GM21786 (cell line): Measurements from ENCODE around the gene AGRN.
"Not testable (repeated sequence)": the region's sequence is repeated elsewhere in the genome, so short reads cannot be mapped to it uniquely, and the experiment has no call there.

Experiments used
- ATAC-seq: cut with Tn5 transposase; IDR thresholded peaks from one replicate; pipeline ENCODE4 v1.9.1; 2021; ENCODE audit not compliant: unreplicated experiment

AGRN gene

DNA sequence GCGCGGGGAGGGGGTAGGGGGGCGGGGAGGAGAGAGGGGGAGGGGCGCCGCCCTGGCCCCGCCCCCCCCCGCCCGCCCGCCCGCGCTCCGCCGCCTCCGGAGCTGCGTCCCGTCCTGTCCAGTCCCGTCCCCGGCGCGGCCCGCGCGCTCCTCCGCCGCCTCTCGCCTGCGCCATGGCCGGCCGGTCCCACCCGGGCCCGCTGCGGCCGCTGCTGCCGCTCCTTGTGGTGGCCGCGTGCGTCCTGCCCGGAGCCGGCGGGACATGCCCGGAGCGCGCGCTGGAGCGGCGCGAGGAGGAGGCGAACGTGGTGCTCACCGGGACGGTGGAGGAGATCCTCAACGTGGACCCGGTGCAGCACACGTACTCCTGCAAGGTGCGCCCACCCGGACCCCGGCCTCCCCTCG, at the start of gene AGRN:
Gene AGRN, plus strand, starts transcription at position 121 of the 405 bp plus-strand sequence. Its CDS starts 53 bp downstream, at position 174.
- ATAC-seq = peak; percentile 21

DNA sequence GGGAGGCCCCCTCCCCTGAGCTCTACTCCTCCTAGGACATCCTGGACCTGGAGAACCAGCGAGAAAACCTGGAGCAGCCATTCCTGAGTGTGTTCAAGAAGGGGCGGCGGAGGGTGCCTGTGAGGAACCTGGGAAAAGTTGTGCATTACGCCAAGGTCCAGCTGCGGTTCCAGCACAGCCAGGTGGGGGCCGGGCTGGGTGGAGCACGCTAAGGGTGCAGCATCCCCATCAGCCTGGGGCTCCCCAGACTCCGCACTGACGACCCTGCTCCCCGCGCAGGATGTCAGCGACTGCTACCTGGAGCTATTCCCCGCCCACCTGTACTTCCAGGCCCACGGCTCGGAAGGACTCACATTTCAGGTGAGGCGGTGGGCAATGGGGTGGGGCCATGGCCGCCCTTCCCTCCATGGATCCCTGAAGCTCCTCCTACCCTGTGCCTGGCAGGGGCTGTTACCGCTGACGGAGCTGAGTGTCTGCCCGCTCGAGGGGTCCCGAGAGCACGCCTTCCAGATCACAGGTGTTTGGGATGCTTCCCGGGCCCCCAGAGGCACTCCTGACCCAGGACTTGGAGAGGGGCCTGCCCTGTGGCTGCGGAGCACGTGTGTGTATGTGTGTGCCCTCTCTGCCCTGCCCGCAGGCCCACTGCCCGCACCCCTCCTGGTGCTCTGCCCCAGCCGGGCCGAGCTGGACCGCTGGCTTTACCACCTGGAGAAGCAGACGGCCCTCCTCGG, 49.5 kb upstream of the AGRN start:
- no peak for ATAC-seq

DNA sequence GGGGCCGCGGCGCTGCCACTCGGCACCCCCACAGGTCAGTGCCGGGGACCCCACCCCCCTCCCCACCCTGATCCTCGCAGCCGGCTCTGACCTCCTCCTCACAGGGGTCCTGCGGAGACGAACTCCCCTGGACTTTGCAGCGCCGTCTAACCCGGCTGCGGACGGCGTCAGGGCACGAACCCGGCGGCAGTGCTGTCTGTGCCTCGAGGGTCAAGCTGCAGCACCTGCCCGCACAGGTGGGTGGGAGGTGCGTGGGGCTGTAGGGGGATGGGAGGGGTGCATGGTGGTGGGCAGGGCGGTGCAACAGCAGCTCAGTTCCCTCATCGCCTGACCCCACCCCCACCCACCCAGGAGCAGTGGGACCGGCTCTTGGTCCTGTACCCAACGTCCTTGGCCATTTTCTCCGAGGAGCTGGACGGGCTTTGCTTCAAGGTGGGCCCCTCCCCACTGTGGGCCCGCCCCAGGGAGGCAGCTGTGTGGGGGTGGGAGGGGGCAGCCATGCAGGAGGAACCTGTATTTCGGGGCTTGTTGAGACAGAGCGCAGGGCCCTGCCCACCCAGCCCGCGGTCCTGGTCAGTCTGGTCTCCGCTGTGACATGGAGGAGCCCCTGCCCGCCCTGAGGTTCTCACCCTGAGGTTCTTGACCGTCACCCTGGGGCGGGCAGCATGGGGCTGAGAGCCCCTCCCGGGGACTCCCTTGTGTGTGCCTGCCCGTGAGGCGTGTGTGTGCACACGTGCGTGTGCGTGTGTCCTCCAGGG, 48.8 kb upstream of the AGRN start:
- no peak for ATAC-seq

DNA sequence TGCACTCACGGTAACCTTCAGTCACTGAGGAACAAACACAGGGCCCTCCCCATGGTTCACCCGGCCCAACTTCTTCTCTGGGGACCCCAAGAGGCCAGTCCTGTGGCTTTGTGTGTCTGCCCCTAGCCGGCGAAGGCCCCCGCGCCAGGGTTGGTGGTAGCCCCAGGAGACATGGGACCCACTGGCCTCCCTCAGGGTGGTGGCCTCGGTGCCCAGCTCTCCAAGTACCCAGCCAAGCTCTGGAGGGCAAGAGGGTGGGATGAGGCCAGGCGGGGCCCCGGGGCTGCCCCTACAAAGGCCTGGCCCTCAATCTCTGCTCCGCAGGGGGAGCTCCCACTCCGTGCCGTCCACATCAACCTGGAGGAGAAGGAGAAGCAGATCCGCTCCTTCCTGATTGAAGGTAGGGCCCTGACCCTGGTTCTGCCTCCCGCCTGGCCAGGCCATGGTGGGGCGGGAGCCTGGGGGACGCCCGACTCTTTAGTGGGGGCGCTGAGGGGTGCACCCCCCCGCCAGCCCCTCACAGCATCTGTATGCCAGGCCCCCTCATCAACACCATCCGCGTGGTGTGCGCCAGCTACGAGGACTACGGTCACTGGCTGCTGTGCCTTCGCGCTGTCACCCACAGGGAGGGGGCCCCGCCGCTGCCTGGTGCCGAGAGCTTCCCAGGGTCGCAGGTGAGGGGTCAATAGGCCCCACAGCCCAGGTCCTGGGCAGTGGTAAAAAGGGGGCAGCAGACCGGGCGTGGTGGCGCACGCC, 48.0 kb upstream of the AGRN start:
- ATAC-seq = no peak

DNA sequence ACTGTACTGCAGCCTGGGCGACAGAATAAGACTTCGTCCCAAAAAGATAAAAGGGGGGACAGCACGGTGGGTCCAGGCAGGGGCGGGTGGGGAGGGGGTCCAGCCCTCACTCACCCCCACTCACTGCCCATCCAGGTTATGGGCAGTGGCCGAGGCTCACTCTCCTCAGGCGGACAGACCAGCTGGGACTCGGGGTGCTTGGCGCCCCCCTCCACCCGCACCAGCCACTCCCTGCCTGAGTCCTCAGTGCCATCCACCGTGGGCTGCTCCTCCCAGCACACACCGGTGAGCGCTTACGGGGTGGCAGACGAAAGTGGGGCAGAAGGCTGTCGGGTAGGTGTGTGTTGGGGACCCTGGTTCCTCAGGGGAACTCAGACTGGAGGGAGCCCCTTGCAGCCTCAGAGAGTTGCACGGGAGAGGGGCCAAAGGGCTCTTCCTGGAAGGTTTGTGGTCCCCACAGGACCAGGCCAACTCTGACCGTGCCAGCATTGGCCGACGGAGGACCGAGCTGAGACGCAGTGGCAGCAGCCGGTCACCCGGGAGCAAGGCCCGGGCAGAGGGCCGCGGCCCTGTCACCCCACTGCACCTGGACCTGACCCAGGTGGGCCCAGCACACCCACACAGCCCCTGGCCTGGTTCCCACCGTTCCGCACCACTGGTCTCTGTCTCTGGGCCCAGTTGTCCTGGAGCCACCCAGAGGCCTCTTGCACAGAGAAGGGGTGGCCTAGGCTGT, 47.0 kb upstream of the AGRN start:
- ATAC-seq = no peak

DNA sequence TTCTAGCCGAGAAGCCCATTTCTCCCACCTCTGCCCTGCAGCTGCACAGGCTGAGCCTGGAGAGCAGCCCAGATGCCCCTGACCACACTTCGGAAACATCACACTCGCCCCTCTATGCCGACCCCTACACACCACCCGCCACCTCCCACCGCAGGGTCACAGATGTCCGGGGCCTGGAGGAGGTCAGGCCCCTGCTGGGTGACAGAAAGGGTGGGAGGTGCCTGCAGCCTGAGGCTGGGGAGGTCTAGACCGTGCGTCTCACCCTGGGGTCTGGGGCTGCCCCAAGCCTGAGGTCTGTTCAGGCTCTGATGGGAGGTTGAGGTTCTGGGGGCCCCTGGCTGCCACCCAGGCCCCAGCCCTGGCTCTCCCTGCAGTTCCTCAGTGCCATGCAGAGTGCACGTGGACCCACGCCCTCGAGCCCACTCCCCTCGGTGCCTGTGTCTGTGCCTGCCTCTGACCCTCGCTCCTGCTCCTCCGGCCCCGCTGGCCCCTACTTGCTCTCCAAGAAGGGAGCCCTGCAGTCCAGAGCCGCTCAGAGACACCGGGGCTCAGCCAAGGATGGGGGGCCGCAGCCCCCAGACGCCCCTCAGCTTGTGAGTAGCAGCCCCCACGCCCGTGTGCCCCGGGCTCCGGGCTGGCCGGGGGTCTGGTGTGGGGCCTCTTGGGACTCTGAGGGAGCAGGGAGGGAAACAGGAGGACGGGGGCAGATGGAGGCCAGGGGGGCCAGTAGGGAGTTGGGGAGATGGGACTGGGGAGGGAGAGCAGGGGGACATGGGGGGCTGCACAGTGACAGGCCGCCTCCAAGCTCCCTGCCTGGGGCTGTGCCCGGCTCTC, 46.2 kb upstream of the AGRN start:
- ATAC-seq = no peak

DNA sequence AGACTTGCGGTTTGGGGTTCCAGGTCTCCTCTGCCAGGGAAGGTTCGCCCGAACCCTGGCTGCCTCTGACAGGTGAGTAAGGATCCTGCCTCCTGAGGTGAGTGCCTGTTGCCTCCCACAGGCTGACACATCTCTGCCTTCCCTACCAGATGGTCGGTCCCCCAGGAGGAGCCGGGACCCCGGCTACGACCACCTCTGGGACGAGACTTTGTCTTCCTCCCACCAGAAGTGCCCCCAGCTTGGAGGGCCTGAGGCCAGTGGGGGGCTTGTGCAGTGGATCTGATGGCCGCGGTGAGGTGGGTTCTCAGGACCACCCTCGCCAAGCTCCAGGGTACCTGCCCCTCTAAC, 45.7 kb upstream of the AGRN start:
- ATAC-seq = no peak

DNA sequence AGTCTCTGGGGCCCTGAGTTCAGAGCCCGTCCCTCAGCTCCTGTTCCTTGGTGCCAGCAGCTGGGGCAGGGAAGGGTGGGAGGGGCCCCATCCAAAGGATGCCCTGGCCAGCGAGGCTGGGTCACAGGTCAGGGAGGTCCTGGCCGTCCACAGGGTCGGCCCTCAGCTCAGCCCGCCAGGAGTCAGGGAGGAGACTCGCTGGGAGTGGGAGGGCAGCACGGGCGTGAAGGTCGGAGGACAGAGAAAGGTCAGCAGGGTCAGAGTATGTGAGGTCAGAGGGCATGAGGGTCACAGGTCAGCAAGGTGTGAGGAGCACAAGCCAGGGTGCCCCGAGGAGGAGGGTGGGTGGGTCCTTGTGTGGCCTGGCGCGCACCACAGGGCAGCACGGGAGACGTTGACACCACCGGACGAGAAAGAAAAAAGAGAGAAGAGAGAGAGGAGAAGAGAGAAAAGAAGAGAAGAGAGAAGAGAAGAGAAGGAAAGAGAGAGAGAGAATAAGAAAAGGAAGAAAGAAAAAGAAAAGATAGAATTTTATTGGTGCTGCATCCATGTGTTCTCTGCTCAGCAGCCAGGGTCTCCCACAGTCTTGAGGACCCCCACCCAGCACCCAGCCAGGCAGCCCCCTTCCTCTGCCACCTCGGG, 45.1 kb upstream of the AGRN start:
- no peak for ATAC-seq

DNA sequence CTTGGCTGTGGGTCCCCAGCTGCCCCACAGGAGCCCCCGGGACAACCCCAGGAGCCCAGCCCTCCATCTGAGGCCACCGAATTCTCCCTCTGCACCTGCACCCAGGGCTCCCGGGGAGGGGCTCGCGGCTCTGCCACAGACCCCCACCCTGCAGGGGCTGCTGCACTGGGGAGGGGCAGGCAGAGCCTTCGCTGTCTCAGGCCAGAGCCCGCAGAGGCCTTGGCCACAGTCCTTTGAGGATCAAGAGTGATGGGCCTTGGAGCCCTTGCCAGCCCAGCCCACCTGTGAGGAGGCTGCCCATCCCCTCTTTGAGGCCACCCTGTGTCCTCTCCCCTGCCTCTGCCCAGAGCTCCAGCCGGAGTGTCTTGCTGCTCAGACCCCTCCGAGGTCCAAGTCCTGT, 44.6 kb upstream of the AGRN start:
- no peak for ATAC-seq

DNA sequence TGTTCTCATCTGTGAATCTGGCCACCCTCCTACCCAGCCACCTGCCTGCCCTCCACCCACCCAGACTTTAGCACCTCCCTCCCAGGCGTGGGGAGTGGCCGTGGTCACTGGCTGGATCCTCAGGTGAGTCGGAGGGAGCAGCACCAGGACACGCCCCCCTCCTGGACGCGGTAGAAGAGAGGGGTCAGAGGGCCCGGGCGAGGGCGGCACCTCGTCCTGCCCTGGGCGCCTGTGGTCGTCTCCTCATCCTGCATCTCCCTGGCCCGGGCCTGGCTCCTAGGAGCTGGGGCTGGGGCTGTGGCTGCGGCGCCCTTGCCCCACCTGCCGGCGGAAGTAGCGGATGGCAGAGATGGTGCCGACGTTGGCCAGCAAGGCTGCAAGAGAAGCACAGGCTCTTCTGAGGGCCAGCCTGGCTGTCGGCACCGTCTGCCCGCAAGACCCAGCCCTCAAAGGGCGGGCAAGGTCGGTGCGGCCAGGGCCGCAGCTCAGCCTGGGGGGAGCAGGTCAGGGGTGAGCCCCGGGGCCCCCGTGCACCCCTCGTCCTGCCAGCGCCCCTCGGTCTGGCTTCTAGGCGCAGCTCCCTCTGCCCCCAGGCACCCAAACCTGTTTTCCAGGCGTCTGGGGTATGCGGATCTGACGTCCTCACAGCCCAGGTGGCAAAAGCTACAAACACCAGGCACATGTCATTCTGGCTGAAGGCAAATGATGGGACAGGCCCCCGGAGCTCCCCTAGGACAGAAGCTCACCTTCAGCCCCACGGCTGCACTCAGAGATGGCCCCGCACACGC, 43.8 kb upstream of the AGRN start:
- no peak for ATAC-seq

DNA sequence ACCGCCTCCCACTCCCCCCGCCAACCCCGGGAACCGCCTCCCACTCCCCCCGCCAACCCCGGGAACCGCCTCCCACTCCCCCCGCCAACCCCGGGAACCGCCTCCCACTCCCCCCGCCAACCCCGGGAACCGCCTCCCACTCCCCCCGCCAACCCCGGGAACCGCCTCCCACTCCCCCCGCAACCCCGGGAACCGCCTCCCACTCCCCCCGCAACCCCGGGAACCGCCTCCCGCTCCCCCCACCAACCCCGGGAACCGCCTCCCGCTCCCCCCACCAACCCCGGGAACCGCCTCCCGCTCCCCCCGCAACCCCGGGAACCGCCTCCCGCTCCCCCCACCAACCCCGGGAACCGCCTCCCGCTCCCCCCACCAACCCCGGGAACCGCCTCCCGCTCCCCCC, 43.1 kb upstream of the AGRN start:
- not testable (repeated sequence) for ATAC-seq

DNA sequence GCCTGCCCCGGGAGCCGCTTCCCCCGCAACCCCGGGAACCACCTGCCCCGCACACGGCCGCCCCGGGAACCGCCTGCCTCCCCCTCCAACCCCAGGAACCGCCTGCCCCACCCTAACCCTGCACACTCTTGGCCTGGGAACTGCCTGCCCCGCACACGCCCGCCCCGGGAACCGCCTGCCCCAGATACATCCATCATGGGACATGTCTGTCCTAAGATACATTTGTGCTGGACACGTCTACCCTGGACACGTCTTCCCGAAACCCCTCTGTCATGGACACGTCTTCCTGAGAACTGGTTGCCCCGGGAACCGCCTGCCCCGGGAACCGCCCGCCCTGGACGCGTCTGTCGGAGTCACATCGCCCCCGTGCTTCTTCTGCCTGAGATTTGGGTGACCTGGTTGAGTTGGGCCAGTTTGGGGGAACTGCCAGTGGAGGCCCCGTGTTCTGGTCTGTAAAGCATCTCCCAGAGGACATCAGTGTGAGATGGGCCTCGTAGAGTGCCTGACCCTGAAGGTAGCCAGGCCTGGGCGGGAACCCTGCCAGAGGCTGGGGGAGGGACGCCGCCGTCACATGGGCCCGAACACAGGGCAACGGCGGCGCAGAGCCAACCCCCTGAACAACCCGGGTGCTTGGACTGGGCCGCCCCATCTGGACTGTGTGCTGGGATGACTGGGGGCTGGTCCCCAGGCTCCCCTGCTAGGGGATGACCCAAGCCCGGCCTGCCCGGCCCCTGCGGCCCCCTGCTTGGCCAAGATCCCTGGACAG, 41.7 kb upstream of the AGRN start:
- ATAC-seq = no peak

DNA sequence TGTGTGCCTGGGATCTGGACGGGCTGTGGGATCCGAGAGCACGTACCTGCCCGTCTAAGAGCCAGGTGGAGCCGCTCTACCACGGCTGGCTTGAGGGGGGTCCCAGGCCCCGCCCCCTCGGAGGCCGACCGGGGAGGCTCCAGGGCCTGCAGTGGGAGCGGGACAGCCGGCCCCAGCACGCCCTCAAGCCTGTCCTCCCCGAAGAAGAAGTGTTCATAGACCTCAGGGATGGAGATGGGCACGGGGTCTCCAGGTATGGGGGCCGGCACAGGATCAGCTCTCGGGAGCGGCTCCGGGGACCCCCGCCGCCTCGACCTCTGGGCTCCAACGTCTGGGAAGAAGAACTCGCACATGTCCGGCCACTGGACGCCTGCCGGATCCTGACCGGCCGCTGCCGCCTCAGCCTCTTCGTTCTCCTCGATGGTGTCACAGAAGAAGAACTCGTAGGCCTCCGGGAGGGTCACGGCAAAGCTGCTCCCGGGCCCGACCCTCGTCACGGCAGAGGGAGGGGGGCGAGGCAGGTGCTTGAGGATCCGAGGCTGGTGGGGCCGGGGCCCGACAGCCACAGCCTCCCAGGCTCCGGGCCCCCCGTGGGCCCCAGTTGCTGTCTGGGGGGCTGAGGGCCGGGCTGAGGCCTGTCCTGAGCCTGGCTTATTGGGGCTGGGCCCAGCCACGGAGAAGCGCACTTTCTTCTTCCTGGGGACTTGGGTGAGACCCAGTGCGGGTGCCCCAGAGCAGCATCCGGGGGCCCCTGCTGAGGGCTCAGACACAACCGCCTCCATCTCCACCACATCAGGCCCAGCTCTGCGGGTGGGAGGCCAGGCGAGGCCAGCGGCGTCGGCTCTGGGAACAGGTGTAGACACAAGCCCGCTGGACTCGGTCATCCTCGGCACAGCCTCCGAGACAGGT, 40.8 kb upstream of the AGRN start:
- ATAC-seq = no peak

DNA sequence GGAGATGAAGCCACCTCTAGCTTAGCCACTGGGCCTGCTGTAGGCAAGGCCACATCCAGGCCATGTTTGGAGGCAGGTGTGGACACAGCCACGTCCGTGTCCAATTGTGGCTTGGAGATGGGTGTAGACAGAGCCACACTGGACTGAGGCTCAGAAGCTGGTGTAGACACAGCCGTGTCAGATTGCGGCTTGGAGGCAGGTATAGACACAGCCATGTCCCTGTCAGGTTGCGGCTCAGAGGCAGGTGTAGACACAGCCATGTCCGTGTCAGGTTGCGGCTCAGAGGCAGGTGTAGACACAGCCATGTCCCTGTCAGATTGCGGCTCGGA, 40.2 kb upstream of the AGRN start:
- no peak for ATAC-seq

DNA sequence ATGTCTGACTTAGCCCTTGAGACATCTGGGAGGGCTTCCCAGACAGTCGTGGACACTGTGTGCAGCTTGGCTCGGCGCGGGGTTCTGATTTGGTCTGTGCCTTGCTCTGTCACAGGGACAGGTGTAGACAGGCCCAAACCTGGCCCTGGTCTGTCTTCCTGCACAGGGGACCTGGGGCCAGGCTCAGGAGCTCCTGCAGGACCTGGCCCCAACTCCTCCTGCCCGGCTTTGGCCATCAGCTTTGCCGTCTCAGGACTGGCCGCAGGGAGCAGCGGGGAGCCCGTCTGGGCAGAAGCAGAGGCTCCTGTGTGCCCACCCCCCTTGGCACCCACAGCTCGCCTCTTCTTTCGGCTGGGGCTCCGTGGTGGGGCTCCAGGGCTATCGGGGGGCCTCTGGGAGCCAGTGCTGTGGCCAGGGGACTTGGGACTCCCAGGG, 39.8 kb upstream of the AGRN start:
- no peak for ATAC-seq

DNA sequence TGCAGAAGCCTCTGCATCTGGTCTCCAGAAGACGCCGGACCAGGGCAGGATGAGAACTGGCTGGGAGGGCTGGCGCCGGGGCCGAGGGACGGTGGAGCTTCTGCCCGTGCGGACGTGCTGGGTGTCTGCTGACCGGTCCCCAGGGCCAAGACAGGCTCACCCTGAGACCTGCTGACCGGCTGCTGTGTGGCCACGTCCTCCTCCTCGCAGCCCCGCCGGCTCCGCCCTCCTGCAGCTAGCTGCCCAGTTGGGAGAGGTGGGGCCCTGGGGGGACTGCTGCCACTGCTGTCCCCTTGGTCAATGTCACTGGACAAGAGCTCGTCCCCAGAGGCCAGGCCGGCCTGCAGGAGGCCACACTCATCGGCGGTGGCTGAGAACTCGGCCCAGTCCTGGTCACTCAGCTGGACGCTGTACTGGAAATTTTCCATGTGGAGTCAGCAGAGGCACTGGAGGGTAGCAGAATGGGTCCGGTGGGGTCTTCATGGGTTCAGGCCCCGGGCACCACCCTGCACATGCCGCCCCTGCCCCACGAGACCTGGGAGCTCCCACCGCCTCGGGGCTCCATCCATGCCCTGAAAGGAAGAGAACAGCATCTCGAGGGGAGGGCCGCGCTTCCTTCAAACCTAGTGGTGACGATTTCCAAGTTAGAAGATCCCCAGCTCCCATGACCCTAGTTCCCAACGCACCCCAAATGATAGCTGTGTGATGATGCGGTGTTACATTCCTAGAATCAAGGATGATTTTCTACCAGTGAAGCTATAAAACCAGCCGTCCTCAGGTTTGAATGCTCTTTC, 39.1 kb upstream of the AGRN start:
- no peak for ATAC-seq

DNA sequence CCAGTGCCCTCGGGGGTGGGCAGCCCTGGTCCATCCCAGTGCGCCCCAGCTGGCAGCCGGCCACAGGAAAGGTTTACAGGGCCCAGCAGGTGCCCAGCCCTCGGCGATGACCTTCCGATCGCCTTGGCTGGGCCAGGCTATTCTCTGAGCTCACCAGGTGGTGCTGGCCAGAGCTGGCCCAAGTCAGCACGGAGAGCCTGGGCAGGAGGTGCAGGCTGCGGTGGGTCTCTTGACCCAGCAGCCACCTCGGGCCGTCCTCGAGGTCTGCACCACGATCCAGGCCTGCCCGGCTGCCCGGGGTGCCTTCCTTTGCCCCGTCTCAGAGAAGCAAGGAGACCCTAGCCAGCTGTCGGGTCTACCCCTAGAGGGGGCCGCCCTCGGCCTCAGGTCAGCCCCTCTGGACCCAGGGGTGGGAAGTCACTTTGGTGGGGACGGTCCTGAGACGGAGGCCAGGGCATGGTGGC, 38.4 kb upstream of the AGRN start:
- no peak for ATAC-seq
